Measurements from ENCODE around the gene CORO2B.
"Not testable (repeated sequence)": the region's sequence is repeated elsewhere in the genome, so short reads cannot be mapped to it uniquely, and the experiment has no call there.

Gene CORO2B

GRCh38 chr15:68604840-68605478 is 26.2 kb downstream of the CORO2B start:
- H3K4me1 ChIP-seq (ENCODE audit: control insufficient read depth in 1 of 2, insufficient read depth in 2 of 2, low read length in 2 of 2): peaks cover 8 to 12% of the 10 kb centered on the region in 2 donors
- not testable (repeated sequence) for H3K36me3 ChIP-seq (ENCODE audit: control insufficient read depth in 1 of 2, insufficient read depth in 2 of 2, low read length in 2 of 2); H3K27ac ChIP-seq (ENCODE audit: low read length); H3K9me3 ChIP-seq (ENCODE audit: control insufficient read depth in 1 of 2, low read length in 2 of 2); H3K4me3 ChIP-seq (ENCODE audit: low read depth in 1 of 2, low read length in 2 of 2); H3K27me3 ChIP-seq (ENCODE audit: low read depth, low read length)

- Histone ChIP-seq H3K27me3 (ENCODE audit: low read depth, low read length) (no peaks in the 10 kb centered on the region), H3K9me3 (ENCODE audit: control insufficient read depth in 1 of 2, low read length in 2 of 2) (no peaks in the 10 kb centered on the region), H3K4me1 (ENCODE audit: control insufficient read depth in 1 of 2, insufficient read depth in 2 of 2, low read length in 2 of 2) (peaks cover 0 to 8% of the 10 kb centered on the region in 2 donors), H3K36me3 (ENCODE audit: control insufficient read depth in 1 of 2, insufficient read depth in 2 of 2, low read length in 2 of 2) (no peaks in the 10 kb centered on the region), H3K27ac (ENCODE audit: low read length) (no peak overlapping the region), H3K4me3 (ENCODE audit: low read depth in 1 of 2, low read length in 2 of 2) (no peak overlapping the region)
These were observed 27.6 kb downstream of the CORO2B start for GRCh38 chr15:68606375-68606774.

DNA sequence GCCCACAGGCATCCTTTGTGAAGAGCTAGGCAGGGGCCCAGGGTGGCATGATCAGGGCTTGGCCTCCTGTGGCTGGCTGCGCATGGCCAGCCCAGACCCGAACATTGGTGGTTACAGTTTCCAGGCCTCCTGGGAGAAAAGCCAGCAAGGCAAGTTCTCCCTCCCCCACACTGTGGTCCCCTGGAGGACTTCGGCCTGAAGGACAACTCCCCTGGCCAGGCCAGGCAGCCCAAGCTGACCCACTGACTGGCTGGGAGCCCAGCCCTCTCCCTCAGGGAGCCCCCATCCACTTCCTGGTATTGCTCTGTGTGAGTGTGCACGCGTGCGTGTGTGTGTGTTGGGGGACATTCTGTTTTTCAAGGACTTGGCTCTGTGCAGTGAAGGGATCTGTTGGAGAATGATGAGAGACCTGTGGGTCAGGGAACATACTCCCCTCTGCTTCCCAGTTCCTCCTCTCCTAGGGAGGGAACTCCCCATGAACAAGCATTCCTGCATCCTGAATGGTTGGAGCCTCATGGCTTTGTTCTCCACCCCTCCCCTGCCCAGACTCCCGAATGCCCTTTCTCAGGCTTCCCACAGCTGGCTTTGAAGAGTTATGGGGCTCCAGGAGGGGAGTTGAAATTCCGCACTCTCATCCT is 29.5 kb downstream of the CORO2B start:
- H3K9me3 ChIP-seq (ENCODE audit: control insufficient read depth in 1 of 2, low read length in 2 of 2): no peaks in the 10 kb centered on the region

DNA sequence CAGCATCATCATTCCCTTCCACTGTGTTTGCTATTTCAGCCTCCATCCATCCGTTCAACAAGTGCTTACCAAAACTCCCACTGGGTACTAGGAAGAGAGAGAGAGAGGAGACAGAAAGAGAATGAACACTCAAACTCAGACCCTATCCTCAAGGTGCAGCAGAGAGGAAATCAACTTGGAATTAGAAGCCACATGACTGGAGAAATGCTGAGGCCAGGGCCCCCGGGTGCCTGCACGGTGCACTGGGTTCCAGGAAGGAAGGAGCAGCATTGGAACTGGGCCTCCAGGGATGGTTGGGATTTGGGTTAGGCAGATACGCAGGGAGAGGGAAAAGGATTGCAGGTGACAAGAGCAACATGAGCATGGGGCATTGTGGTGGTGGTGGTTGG is 30.0 kb downstream of the CORO2B start:
- Histone ChIP-seq H3K9me3 (ENCODE audit: control insufficient read depth in 1 of 2, low read length in 2 of 2) (no peaks in the 10 kb centered on the region), H3K27me3 (ENCODE audit: low read depth, low read length) (no peaks in the 10 kb centered on the region), H3K4me1 (ENCODE audit: control insufficient read depth in 1 of 2, insufficient read depth in 2 of 2, low read length in 2 of 2) (peaks cover 0 to 8% of the 10 kb centered on the region in 2 donors), H3K27ac (ENCODE audit: low read length) (peak overlapping the region; percentile 9), H3K4me3 (ENCODE audit: low read depth in 1 of 2, low read length in 2 of 2) (no peak overlapping the region), H3K36me3 (ENCODE audit: control insufficient read depth in 1 of 2, insufficient read depth in 2 of 2, low read length in 2 of 2) (no peaks in the 10 kb centered on the region)

More for the DNA sequence above, 29.5 kb downstream of the CORO2B start:
- H3K4me1 ChIP-seq (ENCODE audit: control insufficient read depth in 1 of 2, insufficient read depth in 2 of 2, low read length in 2 of 2): peaks cover 0 to 8% of the 10 kb centered on the region in 2 donors
- H3K36me3 ChIP-seq (ENCODE audit: control insufficient read depth in 1 of 2, insufficient read depth in 2 of 2, low read length in 2 of 2): no peaks in the 10 kb centered on the region
- H3K27me3 ChIP-seq (ENCODE audit: low read depth, low read length): no peaks in the 10 kb centered on the region
- no peak overlapping the region for H3K4me3 ChIP-seq (ENCODE audit: low read depth in 1 of 2, low read length in 2 of 2)
- H3K27ac ChIP-seq (ENCODE audit: low read length): peak overlapping the region; percentile 9

DNA sequence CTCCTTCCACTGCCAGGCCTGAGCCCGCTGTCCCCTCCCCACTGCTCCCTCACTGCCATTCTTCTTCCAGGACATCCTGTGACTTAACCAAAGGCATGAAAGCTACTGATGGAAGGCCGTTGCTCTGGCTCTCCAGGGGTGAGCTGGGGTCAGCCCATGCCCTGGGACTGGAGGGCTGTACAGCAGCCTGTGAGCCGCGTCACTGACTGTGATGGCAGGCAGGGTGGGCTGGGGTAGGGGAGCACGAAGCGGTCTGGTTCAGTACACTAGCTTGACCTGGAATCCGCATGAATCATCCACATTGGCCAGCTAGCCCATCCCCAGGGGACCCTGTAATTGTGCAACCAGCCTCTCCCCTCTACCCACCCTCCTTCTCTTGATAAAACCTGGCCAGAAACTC is 30.8 kb downstream of the CORO2B start:
- Histone ChIP-seq H3K9me3 (ENCODE audit: control insufficient read depth in 1 of 2, low read length in 2 of 2) (no peaks in the 10 kb centered on the region), H3K27ac (ENCODE audit: low read length) (no peak overlapping the region), H3K4me1 (ENCODE audit: control insufficient read depth in 1 of 2, insufficient read depth in 2 of 2, low read length in 2 of 2) (peaks cover 0 to 12% of the 10 kb centered on the region in 2 donors), H3K36me3 (ENCODE audit: control insufficient read depth in 1 of 2, insufficient read depth in 2 of 2, low read length in 2 of 2) (no peaks in the 10 kb centered on the region), H3K27me3 (ENCODE audit: low read depth, low read length) (no peaks in the 10 kb centered on the region), H3K4me3 (ENCODE audit: low read depth in 1 of 2, low read length in 2 of 2) (no peak overlapping the region)

DNA sequence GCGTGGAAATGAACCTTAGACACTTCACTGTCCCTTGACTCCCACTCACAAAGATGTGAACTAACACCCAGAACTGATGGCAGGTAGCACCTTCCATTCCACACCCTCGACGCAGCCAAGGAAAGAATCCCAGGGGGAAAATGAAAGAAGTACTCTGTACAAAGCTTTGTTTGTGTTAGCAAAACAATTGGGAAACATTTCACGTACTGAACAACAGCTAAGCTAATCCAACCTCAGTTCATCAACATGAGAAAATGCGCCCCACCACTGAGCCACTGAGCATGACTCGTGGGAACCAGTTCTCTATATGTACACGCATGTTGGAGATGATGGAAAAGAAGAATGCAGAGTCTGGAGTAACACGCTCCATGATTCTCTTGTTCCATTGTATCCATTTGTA is 32.0 kb downstream of the CORO2B start:
- H3K27me3 ChIP-seq (ENCODE audit: low read depth, low read length): no peaks in the 10 kb centered on the region
- no peaks in the 10 kb centered on the region for H3K9me3 ChIP-seq (ENCODE audit: control insufficient read depth in 1 of 2, low read length in 2 of 2)
- H3K36me3 ChIP-seq (ENCODE audit: control insufficient read depth in 1 of 2, insufficient read depth in 2 of 2, low read length in 2 of 2): no peaks in the 10 kb centered on the region
- H3K4me1 ChIP-seq (ENCODE audit: control insufficient read depth in 1 of 2, insufficient read depth in 2 of 2, low read length in 2 of 2): peaks cover 0 to 12% of the 10 kb centered on the region in 2 donors
- no peak overlapping the region for H3K4me3 ChIP-seq (ENCODE audit: low read depth in 1 of 2, low read length in 2 of 2)
- H3K27ac ChIP-seq (ENCODE audit: low read length): no peak overlapping the region

GRCh38 chr15:68612503-68612902 is 33.7 kb downstream of the CORO2B start:
- no peaks in the 10 kb centered on the region for H3K9me3 ChIP-seq (ENCODE audit: control insufficient read depth in 1 of 2, low read length in 2 of 2)
- H3K4me3 ChIP-seq (ENCODE audit: low read depth in 1 of 2, low read length in 2 of 2): no peak overlapping the region
- H3K27me3 ChIP-seq (ENCODE audit: low read depth, low read length): no peaks in the 10 kb centered on the region
- no peak overlapping the region for H3K27ac ChIP-seq (ENCODE audit: low read length)
- H3K4me1 ChIP-seq (ENCODE audit: control insufficient read depth in 1 of 2, insufficient read depth in 2 of 2, low read length in 2 of 2): peaks cover 0 to 16% of the 10 kb centered on the region in 2 donors
- H3K36me3 ChIP-seq (ENCODE audit: control insufficient read depth in 1 of 2, insufficient read depth in 2 of 2, low read length in 2 of 2): no peaks in the 10 kb centered on the region

DNA sequence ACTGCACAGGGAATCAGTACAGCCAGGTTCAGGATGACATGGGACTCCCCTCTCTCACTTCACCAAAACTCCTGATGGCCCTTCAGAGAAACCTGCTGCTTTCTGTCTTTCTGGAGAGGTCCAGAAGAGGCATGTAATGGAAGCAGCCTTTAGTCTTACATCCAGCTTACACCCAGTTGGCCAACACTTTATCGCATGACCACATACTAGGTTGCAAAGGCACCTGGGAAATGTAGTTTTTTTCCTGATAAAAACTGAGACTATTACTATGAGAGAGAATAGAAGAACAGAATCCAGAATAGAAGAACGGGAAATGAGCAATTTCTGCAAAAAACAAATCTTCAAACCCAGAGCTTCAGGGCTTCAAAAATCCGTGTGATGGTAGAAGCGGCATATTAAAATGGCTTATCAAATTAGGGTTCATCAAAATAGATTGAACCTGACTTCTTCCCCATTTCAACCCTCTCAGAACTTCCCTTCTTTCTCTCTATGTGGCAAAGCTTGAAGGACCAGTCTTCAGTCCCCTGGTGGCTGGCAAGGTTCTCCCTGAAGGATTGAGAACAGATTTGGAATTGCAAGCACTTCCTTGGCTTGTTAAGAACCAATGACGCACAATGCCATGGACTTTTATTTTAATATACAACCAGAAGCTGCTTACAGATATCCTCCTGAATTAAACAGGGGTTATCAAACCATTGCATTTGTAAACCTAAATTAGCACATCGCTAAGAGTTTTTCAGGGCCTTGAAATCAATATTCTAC is 34.4 kb downstream of the CORO2B start:
- no peak overlapping the region for H3K27ac ChIP-seq (ENCODE audit: low read length)
- no peak overlapping the region for H3K4me3 ChIP-seq (ENCODE audit: low read depth in 1 of 2, low read length in 2 of 2)
- no peaks in the 10 kb centered on the region for H3K9me3 ChIP-seq (ENCODE audit: control insufficient read depth in 1 of 2, low read length in 2 of 2)
- H3K27me3 ChIP-seq (ENCODE audit: low read depth, low read length): no peaks in the 10 kb centered on the region
- H3K36me3 ChIP-seq (ENCODE audit: control insufficient read depth in 1 of 2, insufficient read depth in 2 of 2, low read length in 2 of 2): no peaks in the 10 kb centered on the region
- H3K4me1 ChIP-seq (ENCODE audit: control insufficient read depth in 1 of 2, insufficient read depth in 2 of 2, low read length in 2 of 2): peaks cover 0 to 10% of the 10 kb centered on the region in 2 donors

DNA sequence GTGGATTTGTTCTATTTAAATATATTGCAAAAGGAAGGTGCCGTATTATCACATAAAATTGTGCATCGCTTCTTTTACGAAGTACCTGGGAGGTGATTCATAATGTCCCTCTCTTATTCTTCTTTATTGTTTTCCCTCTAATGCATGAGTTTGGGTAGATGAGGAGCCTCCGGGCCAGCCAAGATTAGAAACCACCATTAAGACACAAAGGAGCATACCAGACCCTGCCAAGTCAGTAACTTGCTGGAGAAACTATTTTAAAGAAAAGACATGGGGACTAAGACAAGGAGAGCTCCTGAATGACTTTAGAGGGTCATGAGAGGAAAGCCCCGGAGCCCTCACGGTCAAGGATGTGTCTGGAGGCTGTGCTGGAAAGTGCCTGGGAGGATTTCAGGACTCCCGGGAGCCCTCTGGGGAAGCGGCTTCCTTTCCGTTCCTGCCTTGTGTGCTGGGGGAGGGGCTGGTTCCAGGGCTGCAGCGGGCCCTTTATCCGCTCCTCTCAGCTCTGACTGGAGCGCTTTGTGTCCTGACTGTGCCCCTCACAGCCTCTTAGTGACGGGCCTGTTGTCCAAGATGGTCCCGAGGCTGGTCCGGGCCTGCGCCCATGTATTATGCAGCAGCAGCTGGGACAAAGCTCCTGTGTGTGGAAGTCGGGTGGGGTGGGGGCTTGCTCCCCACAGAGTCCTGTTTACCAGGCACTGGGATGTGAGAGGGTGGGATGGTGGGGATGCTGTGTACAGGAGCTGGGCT is 35.7 kb downstream of the CORO2B start:
- H3K4me3 ChIP-seq (ENCODE audit: low read depth in 1 of 2, low read length in 2 of 2): no peak overlapping the region
- no peaks in the 10 kb centered on the region for H3K36me3 ChIP-seq (ENCODE audit: control insufficient read depth in 1 of 2, insufficient read depth in 2 of 2, low read length in 2 of 2)
- peak overlapping the region; percentile 16 for H3K27ac ChIP-seq (ENCODE audit: low read length)
- no peaks in the 10 kb centered on the region for H3K27me3 ChIP-seq (ENCODE audit: low read depth, low read length)
- no peaks in the 10 kb centered on the region for H3K9me3 ChIP-seq (ENCODE audit: control insufficient read depth in 1 of 2, low read length in 2 of 2)
- peaks cover 0 to 9% of the 10 kb centered on the region in 2 donors for H3K4me1 ChIP-seq (ENCODE audit: control insufficient read depth in 1 of 2, insufficient read depth in 2 of 2, low read length in 2 of 2)

GRCh38 chr15:68615301-68615700 is 36.5 kb downstream of the CORO2B start:
- Histone ChIP-seq H3K27me3 (ENCODE audit: low read depth, low read length) (no peaks in the 10 kb centered on the region), H3K9me3 (ENCODE audit: control insufficient read depth in 1 of 2, low read length in 2 of 2) (no peaks in the 10 kb centered on the region), H3K36me3 (ENCODE audit: control insufficient read depth in 1 of 2, insufficient read depth in 2 of 2, low read length in 2 of 2) (no peaks in the 10 kb centered on the region), H3K4me1 (ENCODE audit: control insufficient read depth in 1 of 2, insufficient read depth in 2 of 2, low read length in 2 of 2) (peaks cover 0 to 9% of the 10 kb centered on the region in 2 donors), H3K4me3 (ENCODE audit: low read depth in 1 of 2, low read length in 2 of 2) (no peak overlapping the region), H3K27ac (ENCODE audit: low read length) (no peak overlapping the region)

- Histone ChIP-seq H3K9me3 (ENCODE audit: control insufficient read depth in 1 of 2, low read length in 2 of 2) (no peaks in the 10 kb centered on the region), H3K27ac (ENCODE audit: low read length) (no peak overlapping the region), H3K4me1 (ENCODE audit: control insufficient read depth in 1 of 2, insufficient read depth in 2 of 2, low read length in 2 of 2) (peaks cover 0 to 9% of the 10 kb centered on the region in 2 donors), H3K36me3 (ENCODE audit: control insufficient read depth in 1 of 2, insufficient read depth in 2 of 2, low read length in 2 of 2) (no peaks in the 10 kb centered on the region), H3K4me3 (ENCODE audit: low read depth in 1 of 2, low read length in 2 of 2) (no peak overlapping the region), H3K27me3 (ENCODE audit: low read depth, low read length) (no peaks in the 10 kb centered on the region)
These were observed 37.0 kb downstream of the CORO2B start for GRCh38 chr15:68615811-68616210.
